ENCODE measurements around the gene OR13C2.
"Not testable (repeated sequence)": the region's sequence is repeated elsewhere in the genome, so short reads cannot be mapped to it uniquely, and the experiment has no call there.

OR13C2 gene, protein sequence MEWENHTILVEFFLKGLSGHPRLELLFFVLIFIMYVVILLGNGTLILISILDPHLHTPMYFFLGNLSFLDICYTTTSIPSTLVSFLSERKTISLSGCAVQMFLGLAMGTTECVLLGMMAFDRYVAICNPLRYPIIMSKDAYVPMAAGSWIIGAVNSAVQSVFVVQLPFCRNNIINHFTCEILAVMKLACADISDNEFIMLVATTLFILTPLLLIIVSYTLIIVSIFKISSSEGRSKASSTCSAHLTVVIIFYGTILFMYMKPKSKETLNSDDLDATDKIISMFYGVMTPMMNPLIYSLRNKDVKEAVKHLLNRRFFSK

DNA sequence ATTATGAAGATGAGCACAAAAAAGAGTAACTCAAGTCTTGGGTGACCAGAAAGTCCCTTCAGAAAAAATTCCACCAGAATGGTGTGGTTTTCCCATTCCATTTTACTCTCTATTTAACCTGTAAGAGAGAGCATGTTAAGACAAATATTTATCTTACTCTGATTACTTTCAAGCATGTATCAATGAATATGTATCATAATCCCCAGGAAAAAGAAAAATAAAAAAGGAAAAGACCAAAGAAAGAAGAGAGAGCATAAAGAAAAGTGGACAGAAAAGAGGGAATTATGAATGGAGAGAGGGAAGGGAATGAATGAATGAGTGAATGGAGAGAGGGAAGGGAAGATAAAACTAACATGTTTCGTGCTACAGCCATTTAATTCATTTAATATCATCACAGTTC, at the start of gene OR13C2:
TSS of gene OR13C2 (minus strand) at position 101 of the 400 bp plus-strand sequence. CDS start at position 101, 0 bp downstream.
- not testable (repeated sequence) for DNase-seq (ENCODE audit: low read depth in 2 of 2)

DNA sequence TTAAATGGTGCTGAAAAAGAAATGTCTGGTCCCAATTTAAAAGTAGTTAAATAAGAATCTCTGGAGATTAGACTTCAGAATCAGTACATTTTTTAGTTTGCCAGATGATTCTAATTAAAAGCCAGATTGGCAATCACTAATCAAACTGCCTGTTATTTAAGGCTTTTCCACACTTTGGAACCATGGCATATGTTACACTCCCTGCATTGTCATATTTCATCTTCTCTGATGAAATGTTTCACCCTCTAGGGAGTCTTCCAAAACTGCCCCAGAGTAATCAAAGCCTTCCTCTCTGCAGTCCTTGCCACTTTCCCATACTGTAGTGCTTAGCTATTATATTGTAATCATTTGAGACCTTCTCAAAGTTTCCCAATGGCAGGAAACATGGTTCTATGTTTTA, 30.0 kb upstream of the OR13C2 start:
- no peak for DNase-seq (ENCODE audit: low read depth in 2 of 2)

DNA sequence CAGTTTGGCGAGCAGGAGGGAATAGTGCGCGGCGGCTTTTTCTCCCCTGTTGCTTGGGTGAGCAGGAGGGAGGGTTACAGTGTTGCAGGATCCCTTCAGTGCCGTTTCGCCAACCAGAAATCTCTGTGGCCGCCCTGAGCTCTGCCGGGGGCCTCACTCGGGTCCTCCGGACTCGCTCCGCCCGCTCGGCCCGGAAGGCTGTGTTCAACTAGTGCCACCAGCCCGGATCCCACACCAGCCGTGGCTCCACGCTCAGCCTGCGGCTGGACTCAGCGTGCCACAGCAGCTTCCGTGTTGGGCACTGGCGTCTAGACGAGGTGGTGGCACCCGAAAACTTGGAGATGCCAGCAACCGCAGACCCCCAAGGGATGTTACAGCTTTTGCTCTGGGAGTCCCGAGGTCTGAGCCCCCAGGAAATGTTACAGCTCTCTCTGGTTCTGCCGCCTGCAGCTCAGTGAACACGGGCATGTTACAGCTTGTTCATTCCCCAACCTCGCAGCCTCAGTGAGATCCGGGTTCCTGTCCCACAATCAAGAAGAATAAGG, 28.6 kb upstream of the OR13C2 start:
- DNase-seq (ENCODE audit: low read depth in 2 of 2) = no peak

DNA sequence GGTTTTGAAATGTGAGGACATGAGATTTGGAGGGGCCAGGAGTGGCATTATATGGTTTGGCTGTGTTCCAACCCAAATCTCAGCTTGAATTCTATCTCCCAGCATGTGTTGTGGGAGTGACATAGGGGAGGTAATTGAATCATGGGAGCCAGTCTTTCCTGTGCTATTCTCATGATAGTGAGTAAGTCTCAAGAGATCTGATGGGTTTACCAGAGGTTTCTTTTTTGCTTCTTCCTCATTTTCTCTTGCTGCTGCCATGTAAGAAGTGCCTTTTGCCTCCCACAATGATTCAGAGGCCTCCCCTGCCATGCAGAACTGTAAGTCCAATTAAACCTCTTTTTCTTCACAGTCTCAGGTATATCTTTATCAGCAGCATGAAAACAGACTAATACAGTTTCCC, 20.5 kb upstream of the OR13C2 start:
- DNase-seq (ENCODE audit: low read depth in 2 of 2) = not testable (repeated sequence)

DNA sequence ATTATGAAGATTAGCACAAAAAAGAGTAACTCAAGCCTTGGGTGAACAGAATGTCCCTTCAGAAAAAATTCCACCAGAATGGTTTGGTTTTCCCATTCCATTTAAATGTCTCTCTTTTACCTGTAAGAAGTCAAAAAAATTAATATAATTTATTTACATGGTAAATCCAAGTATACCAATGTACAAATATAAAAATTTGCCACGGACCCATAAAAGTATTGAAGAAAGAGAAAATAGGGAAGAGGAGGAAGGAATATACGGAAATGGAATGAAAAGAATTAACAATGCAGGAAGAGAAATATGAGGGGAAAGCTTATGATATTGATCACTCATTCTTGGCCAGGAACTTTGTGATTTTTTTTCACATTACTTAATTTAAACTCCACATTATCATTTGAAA, 12.7 kb upstream of the OR13C2 start, which contains the start of gene OR13C9:
TSS of gene OR13C9 (minus strand) at position 101 of the 400 bp plus-strand sequence. CDS start at position 101, 0 bp downstream.
- no peak for DNase-seq (ENCODE audit: low read depth in 2 of 2)

DNA sequence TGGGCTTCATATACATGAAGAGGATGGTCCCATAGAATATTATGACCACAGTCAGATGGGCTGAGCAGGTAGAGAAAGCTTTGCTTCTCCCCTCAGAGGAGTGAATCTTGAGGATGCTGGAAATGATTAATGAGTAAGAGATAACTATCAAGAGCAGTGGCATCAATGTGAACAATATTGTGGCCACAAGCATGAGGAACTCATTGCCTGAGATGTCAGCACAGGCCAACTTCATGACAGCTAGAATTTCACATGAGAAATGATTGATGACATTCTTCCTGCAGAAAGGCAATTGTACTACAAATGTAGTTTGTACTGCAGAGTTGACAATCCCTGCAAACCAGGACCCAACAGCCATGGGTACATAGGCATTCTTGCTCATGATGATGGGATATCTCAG, 12.0 kb upstream of the OR13C2 start:
- DNase-seq (ENCODE audit: low read depth in 2 of 2) = no peak

DNA sequence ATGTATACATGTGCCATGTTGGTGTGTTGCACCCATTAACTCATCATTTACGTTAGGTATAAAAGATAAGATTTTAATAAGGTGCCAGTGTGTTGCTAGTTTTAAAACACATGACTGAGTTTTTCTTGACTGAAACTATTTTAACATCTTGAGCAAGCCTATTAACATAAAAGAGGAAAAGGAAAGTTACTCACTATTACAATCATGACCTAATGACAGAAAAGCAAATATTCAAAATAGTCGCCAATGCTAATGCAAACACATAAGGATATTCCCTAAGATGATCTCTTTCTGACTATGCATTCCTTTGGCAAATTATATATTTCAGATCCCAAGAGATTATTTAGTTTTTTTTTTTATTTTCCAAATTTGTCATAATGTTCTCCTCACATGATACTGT, 5.8 kb upstream of the OR13C2 start:
- DNase-seq (ENCODE audit: low read depth in 2 of 2) = no peak

DNA sequence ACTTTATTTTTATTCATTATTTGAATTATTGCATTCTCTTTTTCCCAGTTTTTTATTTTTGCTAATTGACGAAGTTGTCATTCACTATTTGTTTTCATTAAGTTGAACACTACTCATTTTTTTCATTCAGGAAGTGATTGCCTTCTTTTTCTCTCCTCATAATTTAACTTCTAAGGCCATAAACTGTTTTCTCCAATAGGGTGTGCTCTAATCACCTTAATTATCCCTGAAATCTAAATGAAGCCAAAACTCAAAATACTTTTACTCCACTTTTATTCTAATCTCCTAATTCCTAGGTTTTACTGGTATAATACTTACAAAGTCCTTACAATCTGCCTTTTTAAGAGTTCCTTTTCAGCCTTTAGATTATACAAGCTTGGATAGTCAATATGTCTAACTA, 2.9 kb upstream of the OR13C2 start:
- no peak for DNase-seq (ENCODE audit: low read depth in 2 of 2)

DNA sequence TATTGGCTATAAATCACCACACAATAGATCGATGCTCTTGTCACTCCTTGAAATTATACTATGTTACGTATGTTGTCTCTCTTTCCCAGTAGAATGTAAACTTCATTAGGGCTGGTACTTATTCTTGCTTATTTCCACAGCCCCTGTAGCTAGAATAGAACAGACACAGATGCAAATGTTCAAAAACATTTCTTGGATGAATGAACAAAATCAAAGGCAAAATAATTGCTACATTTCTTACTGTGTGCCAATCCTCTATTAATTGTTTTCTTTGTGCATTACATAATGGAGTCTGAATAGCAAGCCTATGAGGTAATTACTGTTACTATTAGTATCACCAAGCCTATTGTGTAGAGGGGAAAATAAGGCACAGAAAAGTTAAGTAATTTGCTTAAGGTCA, 725 bp upstream of the OR13C2 start:
- DNase-seq (ENCODE audit: low read depth in 2 of 2) = no peak

DNA sequence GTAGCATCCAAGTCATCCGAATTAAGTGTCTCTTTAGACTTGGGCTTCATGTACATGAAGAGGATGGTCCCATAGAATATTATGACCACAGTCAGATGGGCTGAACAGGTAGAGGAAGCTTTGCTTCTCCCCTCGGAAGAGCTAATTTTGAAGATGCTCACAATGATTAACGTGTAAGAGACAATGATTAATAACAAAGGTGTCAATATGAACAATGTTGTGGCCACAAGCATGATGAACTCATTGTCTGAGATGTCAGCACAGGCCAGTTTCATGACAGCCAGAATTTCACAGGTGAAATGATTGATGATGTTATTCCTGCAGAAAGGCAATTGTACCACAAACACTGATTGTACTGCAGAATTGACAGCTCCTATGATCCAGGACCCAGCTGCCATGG, 626 bp downstream of the OR13C2 start:
- DNase-seq (ENCODE audit: low read depth in 2 of 2) = no peak

DNA sequence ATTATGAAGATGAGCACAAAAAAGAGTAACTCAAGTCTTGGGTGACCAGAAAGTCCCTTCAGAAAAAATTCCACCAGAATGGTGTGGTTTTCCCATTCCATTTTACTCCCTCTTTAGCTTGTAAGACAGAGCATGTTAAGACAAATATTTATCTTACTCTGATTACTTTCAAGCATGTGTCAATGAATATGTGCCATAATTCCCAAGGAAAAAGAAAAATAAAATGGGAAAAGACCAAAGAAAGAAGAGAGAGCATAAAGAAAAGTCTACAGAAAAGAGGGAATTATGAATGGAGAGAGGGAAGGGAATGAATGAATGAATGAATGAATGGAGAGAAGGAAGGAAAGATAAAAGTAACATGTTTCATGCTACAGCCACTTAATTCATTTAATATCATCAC, 6.1 kb downstream of the OR13C2 start, which contains the start of gene OR13C5:
TSS of gene OR13C5 (minus strand) at position 101 of the 400 bp plus-strand sequence. CDS start at position 101, 0 bp downstream.
- DNase-seq (ENCODE audit: low read depth in 2 of 2) = not testable (repeated sequence)

DNA sequence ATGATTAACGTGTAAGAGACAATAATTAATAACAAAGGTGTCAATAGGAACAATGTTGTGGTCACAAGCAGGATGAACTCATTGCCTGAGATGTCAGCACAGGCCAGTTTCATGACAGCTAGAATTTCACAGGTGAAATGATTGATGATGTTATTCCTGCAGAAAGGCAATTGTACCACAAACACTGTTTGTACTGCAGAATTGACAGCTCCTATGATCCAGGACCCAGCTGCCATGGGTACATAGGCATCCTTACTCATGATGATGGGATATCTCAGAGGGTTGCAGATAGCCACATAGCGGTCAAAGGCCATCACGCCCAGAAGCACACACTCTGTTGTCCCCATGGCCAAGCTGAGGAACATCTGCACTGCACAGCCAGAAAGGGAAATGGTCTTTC, 6.7 kb downstream of the OR13C2 start:
- DNase-seq (ENCODE audit: low read depth in 2 of 2) = not testable (repeated sequence)

DNA sequence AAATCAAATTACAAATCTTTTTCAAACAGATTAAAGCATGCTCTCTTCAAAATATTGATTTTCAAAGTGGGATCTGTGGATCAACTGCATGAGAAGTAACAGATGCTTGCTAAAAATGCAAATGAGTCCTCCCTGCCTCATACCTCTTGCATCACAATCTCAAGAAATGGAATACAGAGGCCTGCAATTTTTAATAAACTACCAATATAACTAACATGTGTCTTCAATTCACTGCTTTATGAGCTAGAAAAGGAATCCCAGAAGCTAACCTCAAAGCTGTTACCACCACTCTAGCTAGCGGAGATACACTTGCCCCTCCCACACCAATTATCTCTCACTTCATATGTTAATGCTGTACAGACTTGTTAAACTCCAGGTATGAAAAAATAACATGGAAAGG, 15.8 kb downstream of the OR13C2 start:
- DNase-seq (ENCODE audit: low read depth in 2 of 2) = no peak

DNA sequence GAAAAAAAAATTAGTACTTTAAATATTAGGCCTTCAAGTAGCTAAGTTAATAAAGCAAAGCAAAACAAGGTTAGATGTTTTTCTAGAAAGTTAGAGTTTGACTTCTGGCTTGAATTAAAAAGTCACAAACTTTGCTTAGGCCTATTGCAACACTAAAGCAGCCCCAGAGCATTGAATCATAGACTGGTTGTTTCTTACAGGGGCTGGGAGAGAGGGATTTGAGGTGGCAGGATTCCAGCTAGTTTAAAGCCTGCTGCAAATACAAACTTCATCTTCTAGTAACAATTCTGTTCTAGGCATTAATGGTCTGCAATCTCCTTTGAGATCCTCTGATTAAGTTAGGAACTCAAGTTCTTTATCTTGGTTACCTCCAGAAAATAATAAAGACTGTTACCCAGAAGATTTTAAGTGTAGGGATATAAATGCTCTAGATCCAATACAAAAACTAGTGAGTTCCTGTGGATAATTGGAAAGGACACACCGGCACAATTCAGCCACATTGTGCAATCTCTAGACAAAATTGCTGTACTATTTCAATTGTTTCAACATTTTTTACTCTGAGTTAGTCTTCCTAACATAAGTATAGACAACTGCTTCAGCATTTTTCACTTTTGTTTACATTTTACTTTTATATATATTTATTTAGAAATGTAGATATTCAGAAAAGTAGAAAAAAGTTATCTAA, 18.8 kb downstream of the OR13C2 start:
- DNase-seq (ENCODE audit: low read depth in 2 of 2) = no peak

DNA sequence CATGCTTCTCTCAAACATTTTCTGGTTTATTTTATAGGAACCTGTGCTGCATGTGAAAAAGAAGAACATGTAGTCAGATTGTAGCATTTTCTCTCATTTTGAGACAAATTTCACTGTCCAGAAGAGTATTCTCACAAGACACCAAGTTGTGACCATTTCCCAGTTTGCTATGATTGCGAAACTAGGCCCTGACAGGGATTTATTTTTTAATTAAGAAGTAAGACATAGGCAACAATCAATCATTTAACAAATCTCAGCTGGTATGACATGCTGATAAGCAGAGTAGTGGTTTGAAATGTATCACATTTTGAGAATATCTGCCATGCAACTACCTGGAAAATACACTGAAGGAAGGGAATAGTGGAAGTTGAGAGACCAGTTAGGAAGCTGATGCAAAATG, 24.9 kb downstream of the OR13C2 start:
- DNase-seq (ENCODE audit: low read depth in 2 of 2) = no peak

DNA sequence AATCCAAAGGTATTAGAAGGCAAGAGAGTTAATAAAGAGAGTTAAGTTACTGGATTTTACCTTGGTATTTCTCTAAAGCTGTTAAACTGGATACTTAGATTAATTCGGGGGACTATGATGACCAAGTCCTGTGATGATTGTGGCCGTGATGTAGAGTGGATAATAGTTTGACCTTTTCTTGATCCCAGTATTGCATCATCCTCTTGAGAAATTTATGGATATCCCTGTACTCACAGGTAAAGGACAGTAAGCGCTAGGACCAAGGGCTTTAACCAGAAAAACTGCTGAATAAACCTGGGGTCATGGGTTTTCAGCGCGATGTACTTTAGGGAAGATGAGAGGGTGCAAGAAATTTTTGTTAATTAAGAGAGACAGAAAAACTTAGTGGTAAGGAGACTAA, 28.2 kb downstream of the OR13C2 start:
- no peak for DNase-seq (ENCODE audit: low read depth in 2 of 2)

DNA sequence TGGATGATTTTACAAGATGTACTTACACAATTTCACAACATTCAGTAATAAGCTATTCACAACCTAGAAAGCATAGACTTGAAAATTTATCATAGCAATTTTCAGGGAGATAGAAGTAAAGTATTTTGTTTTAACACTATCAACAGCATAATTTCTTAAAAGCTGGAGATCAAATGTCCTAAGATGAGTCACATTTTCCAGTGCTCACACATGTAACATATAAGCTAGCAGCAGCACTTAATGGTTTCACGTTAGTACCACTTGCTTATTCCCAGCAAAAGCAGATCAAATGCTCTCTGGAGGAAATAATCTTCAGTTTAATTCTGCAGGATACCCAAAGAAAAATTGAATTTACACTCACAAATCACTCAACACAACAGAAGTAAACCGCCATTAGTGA, 30.0 kb downstream of the OR13C2 start:
- DNase-seq (ENCODE audit: low read depth in 2 of 2) = no peak

DNA sequence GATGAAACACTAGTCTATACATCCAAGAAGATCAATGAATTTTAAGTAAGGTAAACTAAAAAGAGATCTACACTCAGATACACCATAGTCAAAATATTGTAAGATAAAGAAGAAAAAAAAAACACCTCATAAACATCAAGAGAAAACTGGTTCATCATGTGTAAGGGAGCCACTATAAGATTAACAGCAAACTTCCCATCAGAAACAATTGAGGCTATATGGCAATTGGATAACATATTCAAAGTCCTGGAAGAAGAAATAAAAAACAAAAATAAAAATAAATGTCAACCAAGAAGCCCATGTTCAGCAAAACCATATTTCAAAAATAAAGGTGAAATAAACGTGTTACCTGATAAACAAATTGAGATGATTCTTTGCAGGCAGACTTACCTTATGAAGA, 32.8 kb downstream of the OR13C2 start:
- DNase-seq (ENCODE audit: low read depth in 2 of 2) = no peak

DNA sequence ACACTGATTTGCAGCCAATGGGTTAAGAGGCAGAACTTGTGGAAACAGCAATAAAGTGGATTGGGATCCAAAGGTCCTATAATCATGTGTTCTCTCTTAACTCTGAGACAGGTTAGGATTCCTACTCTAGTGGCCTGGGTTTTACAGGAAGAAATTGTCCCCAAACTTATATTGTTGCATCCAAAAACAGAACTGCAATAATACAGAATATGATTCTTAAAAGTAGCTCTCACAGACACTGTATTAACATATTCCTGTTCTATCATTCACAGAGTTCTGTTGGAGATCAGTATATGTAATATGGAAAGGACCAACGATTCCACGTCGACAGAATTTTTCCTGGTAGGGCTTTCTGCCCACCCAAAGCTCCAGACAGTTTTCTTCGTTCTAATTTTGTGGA, 36.6 kb downstream of the OR13C2 start, which contains the start of gene OR13C8:
TSS of gene OR13C8 (plus strand) at position 301 of the 400 bp plus-strand sequence. CDS start at position 301, 0 bp downstream.
- no peak for DNase-seq (ENCODE audit: low read depth in 2 of 2)

DNA sequence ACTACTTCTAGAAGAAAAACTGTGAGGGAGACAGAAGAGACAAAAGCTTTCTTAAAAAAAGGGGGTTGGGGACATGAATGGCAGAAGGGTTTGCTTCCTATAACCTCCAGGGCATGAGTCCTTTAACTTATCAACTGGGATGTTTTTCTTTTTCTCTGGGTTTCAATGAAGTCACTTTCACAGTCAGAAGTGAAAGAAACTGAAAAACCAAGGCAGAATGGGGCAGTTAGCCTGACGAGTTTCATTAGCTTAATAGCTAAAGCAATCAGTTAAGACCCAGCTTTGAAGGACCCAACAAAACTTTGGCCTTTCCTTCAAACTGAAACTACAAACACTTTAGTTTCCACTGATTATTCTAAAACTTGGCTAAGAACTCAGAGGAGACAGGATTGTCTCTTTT, 41.1 kb downstream of the OR13C2 start:
- DNase-seq (ENCODE audit: low read depth in 2 of 2) = no peak

DNA sequence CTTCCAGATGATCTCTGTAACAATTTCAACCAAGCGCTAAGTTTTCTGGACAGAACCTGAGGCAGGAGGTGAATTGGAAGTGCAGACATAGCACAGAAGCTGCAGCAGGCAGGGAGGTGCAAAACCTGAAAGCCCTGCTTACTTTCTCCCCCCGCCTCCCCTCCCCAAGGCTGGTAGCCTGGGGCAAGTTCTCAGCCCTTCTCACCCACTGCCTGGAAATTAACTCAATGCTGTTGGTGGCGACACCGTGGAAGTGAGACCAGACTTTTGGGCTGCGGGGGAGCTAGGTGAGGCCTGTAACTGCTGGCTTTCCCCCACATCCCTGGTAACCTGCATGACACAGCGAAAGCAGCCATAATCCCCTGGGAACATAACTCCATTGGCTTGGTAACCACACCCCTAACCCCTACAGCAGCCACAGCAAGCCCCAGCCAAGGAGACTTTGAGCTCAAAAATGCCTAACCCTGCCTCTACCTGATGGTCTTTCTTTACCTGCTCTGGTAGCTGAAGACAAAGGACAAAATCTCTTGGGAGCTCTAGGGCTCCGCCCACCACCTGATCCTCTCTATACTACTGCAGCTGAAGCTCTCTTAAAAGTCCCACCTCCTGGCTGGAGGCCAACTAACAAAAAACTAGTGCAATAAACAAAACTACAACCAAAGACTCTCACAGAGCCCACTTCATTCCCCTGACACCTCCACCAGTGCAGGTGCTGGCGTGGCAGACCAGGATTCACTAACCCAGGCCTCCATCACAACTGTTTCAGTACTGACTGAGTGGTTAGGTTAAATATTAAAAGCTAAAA, 48.4 kb downstream of the OR13C2 start:
- no peak for DNase-seq (ENCODE audit: low read depth in 2 of 2)

DNA sequence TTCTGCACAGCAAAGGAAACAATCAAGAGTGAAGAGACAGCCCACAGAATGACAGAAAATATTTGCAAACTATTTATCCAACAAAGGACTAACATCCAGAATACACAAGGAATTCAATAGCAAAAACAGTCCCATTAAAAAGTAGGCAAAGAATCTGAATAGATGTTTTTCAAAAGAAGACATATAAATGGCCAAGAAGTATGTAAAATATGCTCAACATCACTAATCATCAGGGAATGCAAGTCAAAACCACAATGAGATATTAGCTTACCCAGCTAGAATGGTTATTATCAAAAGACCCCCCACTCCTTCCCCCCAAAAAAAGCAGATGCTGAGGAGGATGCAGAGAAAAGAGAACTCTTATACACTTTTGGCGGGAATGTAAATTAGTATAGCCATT, 49.9 kb downstream of the OR13C2 start:
- DNase-seq (ENCODE audit: low read depth in 2 of 2) = no peak

Measured in stimulated activated CD8-positive, alpha-beta memory T cell treated with anti-CD3 and anti-CD28 coated beads, Interleukin-2, amount 100 ng/mL, for 1 hour (primary cell).